Left cardiac atrium (tissue), 4 donors: ENCODE results near the gene RDH13. TPM values are rescaled to one million over a fixed set of nuclear protein-coding genes. Genes with fewer than 3 reads are reported as not detected.
A peak's percentile ranks its signal among the peaks of the same experiment; 100 is the strongest.
"Not testable (repeated sequence)": the region's sequence is repeated elsewhere in the genome, so short reads cannot be mapped to it uniquely, and the experiment has no call there.

Experiments used
- ATAC-seq, 2 donors: fragments of 200-7000 bp; cut with Tn5 transposase; one replicate each; pipeline ENCODE4 v1.9.1; 2020; ENCODE audit warnings: mild to moderate bottlenecking in 2 of 2, moderate library complexity in 2 of 2
- DNase-seq: peaks from one replicate; pipeline ENCODE4 v3.0.0-alpha.2; 2020
- intact Hi-C, 2 donors: fragments of 100-400 bp; cut with DNase I; formaldehyde crosslinking; loops; one replicate each; pipeline versions ENCODE4 v1.14.1 to v1.15.1; 2022 to 2023
- total RNA-seq, 2 donors: library from RNA; stranded (reverse); fragmentation: NEBNext Ultra II Directional; extraction: Animal tissue kit (Norgen Biotek cat#: 25700); gene quantifications; one replicate each; pipeline ENCODE4 v1.2.1, GENCODE V29; 2021
- donor health status: DM: no; HTN: yes; CAD: no.
- donor health status: DM: no; HTN: yes; CAD: no; lungs with severe emphysema.
- donor health status: DM: yes; HTN: yes; CAD: no.
- donor health status: Dilated cardiomyopathy.

Gene RDH13
- total RNA-seq, 2 donors from 2014 or later, result 33.9 to 41.1 TPM

- DNase-seq (no peak), ATAC-seq (no peak)
- intact Hi-C loops, result no loop called here
These were observed 34.2 kb downstream of the RDH13 start for GRCh38 chr19:55028757-55029156.

DNA sequence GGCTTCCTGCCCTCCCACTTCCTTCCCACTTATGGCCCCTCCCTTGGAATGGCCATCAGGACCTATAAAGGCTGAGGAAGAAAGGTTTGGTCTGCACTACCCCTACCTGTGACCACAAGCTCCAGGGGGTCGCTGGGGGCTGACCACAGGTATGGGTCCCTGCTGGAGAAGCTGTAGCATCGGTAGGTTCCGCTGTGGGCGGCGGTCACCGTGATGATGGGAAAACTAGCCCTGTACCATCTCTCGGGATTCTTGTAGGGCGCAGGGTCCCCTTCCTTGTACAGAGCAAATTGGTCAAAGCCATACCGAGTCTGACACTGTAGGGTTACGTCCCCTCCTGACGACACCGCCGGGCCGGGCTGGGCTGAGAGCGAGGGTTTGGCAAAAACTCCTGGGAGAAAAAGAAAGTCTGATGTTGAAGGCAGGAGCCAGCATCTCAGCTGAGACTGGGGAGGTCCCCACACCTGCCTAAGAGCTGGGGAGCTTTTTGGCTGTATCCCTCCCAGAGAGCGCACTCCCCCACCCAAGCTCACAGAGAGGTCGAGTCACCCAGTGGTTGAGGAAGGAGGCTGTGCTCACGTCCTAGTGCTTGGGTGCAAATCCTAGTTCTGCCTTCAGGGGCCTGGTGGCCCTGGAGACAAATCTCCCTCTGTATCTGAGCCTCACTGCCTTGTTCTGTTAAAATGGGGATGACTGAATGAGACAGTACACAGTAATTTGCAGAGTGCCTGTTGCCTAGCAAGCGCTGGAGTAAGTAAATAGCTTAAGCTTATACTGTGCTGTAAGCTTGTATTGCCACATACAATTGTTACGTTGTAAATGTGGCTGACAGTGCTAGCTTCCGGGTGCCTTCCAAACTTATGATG lies 35.2 kb downstream of the RDH13 start:
- intact Hi-C loops, result no loop called here
- ATAC-seq, result no peak
- no peak for DNase-seq

- intact Hi-C loops, DNase-seq, ATAC-seq: not testable (repeated sequence)
These were observed 35.8 kb downstream of the RDH13 start for GRCh38 chr19:55027140-55027471.

DNA sequence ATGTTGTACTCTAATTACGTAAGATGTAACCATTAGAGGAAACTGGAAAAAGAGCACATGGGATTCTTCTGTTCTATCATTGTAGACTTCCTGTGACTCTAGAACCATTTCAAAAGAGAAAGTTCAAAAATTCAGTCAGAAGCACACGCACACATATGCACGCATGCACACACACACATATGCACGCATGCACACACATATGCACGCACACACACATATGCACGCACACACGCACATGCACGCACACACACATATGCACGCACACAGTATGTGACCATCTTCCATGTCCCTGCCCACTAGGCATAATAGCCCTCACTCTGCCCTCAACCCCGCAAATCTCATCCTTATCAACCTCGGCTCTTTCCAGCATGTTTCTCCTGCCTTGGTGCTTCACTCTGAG lies 38.8 kb downstream of the RDH13 start:
- DNase-seq, result no peak
- intact Hi-C loops, result no loop called here
- no peak for ATAC-seq

DNA sequence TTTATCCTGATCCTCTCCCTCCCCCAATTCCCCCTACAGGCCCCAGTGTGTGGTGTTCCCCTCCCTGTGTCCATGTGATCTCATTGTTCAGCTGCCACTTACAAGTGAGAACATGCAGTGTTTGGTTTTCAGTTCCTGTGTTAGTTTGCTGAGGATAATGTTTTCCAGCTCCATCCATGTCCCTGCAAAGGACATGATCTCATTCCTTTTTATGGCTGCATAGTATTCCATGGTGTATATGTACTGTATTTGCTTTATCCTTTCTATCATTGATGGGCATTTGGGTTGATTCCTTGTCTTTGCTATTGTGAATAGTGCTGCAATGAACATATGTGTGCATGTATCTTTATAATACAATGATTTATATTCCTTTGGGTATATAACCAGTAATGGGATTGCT lies 42.6 kb downstream of the RDH13 start:
- DNase-seq, ATAC-seq, intact Hi-C loops: not testable (repeated sequence)

- intact Hi-C loops, result no loop called here
- no peak for DNase-seq
- ATAC-seq, result no peak
These were observed 44.3 kb downstream of the RDH13 start for GRCh38 chr19:55018633-55019032.

GRCh38 chr19:55018216-55018615 lies 44.7 kb downstream of the RDH13 start:
- DNase-seq (no peak), ATAC-seq (no peak)
- intact Hi-C loops, result no loop called here

DNA sequence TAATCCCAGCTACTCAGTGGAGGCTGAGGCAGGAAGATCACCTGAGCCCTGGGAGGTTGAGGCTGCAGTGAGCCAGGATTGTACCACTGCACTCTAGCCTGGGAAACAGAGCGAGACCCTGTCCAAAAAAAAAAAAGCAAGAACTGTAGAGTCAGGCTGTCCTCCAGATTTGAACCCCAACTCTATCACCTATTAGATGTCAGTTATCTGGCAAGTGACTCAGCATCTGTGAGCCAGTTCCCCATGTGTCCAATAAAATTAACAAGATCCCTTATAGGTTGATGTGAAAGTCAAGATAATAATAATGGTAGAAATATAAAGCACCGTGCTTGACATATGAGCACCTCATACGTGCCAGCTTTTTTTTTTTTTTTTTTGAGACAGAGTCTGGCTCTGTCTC lies 46.9 kb downstream of the RDH13 start:
- ATAC-seq (no peak), DNase-seq (no peak)
- intact Hi-C loops, result no loop called here

DNA sequence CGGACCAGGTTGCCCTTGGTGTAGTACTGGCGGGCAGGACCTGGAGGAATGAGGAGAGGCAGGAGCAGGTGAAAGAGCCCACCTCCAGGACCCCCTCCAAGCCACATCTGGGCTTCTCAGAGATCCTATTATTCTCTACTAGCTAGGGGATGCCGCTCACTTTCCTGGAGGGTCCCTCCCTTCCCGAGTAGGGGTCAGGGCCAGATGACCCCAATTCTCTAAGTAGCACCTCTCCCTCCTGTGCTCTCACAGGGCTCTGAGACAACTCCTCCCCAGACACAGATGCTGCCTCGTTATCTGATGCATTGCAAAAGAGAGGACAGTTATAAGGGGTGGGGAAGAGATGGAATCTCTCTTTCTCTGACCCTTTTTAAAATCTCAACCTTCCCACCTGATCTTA lies 47.8 kb downstream of the RDH13 start:
- no peak for ATAC-seq
- no peak for DNase-seq
- intact Hi-C loops, result no loop called here

DNA sequence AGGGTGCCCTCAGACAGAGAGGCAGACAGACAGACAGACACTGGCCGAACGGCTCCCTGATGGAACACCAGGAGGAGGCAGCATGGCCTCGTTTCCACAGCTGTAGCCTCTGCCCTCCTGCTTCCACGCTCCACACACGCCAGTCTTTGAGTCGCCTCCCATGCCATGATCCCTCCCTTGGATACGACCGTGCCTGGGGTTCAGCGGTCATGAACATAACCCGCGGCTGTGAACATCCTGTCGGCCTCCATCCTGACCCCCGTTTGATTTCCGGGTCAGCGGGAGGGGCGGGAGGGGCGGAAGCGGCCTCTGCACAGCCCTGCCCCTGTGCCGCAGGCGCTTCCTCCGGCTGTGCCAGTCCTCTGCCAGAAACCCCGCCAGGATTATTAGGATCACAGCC lies 48.2 kb downstream of the RDH13 start:
- peak; percentile 15 to 49 for ATAC-seq
- intact Hi-C loops, result no loop called here
- DNase-seq, result peak; percentile 27

DNA sequence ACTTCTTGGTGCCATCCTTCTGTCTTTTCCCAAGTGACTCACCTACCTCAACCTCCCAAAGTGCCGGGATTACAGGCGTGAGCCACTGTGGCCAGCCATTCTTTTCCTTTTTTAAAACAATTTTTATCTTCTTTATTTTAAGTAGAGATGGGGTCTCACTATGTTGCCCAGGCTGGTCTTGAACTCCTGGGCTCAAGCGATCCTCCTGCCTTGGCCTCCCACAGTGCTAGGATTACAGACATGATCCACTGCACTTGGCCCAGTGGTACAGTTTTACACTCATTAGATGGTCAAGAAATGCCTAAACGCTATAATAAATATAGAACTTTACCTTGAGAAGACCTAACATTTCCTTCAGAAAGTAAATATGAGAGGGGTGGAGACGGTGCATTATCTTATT lies 49.4 kb downstream of the RDH13 start:
- ATAC-seq, result no peak
- intact Hi-C loops, result no loop called here
- no peak for DNase-seq

DNA sequence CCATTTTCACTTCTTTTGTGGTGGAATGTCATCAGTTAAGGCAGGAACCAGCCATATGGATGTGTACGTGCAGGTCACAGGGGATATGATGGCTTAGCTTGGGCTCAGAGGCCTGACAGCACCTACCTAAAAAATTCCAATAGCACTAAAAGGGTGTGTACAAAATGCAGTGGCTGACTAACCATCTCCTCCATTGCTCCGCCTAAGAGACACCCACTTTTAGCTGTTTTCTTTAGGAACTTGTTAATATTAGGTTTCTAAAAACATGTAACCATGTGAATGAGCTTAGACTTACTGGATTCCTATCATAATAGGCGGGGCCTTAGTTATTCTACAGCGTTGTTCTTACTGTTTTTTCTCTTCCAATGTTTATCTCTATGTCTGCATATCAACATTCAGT lies 50.6 kb downstream of the RDH13 start:
- intact Hi-C loops, result no loop called here
- no peak for ATAC-seq
- DNase-seq, result no peak

DNA sequence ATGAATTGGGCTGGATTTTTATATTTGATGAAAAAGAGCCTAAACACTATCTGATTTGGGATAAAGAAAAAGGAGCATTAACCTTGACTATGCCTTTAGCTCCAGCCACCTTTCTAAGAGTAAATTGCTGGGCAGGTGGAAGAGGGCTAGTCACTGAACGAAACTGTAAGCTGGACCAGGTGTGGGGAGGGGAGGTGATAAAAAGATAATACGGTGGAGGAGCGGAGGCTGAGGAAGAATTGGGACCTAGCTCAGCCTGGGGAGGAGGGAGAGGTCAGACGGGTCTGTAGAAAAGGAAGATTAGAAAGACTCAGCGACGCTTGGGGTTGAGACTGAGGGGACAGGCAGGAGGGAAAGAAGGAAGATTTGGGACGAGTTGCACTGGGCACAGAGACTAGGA lies 52.4 kb downstream of the RDH13 start:
- DNase-seq, ATAC-seq, intact Hi-C loops: not testable (repeated sequence)

GRCh38 chr19:55008781-55009180 lies 54.2 kb downstream of the RDH13 start:
- DNase-seq, ATAC-seq, intact Hi-C loops: not testable (repeated sequence)

DNA sequence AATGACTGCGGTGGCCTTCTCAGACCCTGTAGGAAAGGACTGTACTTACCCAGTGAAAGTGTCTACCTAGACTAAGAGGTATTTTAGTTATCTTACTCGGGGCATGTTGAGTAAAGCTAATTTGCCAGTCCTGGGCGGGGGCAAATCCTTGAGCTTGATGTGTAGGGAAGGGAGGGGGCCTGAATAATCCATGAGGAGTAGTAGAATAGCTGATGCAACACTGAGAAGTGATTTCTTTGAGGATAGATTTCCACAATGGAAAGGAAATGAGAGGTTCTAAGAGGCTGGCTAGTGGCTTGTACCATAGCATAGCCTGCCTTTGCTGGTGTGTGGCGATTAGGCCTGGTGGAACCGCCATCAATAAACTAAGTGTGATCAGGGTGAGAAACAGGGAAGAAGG lies 54.8 kb downstream of the RDH13 start:
- intact Hi-C loops, ATAC-seq, DNase-seq: not testable (repeated sequence)

- DNase-seq, intact Hi-C loops, ATAC-seq: not testable (repeated sequence)
These were observed 55.4 kb downstream of the RDH13 start for GRCh38 chr19:55007537-55007936.

DNA sequence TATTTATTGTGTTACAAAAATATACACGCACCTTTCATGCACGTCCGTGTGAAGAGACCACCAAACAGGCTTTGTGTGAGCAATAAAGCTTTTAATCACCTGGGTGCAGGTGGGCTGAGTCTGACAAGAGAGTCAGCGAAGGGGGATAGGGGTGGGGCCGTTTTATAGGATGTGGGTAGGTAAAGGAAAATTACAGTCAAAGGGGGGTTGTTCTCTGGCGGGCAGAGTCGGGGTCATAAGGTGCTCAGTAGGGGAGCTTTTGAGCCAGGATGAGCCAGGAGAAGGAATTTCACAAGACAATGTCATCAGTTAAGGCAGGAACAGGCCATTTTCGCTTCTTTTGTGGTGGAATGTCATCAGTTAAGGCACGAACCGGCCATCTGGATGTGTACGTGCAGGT lies 56.2 kb downstream of the RDH13 start:
- DNase-seq, intact Hi-C loops, ATAC-seq: not testable (repeated sequence)

DNA sequence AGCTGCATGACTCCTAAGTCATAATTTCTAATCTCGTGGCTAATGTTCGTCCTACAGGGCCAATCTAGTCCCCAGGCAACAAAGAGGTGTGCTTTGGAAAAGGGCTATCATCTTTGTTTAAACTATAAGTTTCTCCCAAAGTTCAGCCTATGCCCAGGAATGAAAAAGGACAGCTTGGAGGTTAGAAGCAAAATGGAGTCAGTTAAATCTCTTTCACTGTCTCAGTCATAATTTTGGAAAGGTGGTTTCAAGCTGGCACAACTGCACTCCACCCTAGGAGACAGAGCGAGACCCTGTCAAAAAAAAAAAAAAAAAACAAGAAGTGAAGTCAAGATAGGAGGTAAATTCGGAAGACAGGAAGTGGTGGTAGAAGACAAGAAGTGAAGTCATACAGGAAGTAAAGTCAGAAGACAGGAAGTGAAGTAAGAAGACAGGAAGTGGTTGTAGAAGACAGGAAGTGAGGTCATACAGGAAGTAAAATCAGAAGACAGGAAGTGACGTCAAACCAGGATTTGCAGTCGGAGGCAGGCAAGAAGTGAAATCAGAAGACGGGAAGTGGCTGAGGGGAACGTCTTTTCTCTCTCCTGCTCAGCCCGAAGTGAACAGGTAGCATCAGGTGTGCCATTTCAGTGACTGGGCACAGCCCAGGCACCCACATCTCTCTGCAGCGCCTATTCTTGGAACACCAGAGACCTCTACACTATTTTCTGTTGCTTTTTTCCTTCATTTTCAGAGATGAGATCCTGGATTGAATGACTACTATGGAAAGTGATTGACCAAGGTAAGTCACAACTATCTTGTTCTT lies 57.1 kb downstream of the RDH13 start:
- ATAC-seq (peak; percentile 46 to 55), DNase-seq (no peak)
- intact Hi-C loops, result no loop called here

- no peak for DNase-seq
- intact Hi-C loops, result no loop called here
These were observed 62.2 kb downstream of the RDH13 start for GRCh38 chr19:55000761-55001160.

DNA sequence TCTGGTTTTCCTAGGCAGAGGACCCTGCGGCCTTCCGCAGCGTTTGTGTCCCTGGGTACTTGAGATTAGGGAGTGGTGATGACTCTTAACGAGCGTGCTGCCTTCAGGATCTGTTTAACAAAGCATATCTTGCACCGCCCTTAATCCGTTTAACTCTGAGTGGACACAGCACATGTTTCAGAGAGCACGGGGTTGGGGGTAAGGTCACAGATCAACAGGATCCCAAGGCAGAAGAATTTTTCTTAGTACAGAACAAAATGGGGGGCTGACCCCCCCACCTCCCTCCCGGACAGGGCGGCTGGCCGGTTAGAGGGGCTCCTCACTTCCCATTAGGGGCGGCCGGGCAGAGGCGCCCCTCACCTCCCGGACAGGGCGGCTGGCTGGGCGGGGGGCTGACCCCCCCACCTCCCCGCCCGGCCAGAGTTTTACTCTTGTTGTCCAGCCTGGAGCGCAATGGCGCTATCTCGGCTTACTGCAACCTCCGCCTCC lies 64.2 kb downstream of the RDH13 start:
- intact Hi-C loops, DNase-seq, ATAC-seq: not testable (repeated sequence)

More at GRCh38 chr19:55000761-55001160, 62.2 kb downstream of the RDH13 start:
- no peak for ATAC-seq
